HCT116 (cell line): Measurements from ENCODE around the gene BPTF. TPM values are rescaled to one million over a fixed set of nuclear protein-coding genes. Genes with fewer than 3 reads are reported as not detected.
A peak's percentile ranks its signal among the peaks of the same experiment; 100 is the strongest.

Experiments used
- ATAC-seq: fragments of 200-7000 bp; cut with Tn5 transposase; 2 replicates; pipeline ENCODE4 v1.9.1; 2020; ENCODE audit warnings: mild to moderate bottlenecking, moderate library complexity
- BruUV-seq: library from RNA; stranded (reverse); fragments of 400-500 nt; replicated peaks from 2 replicates; lab custom pipeline; 2021; lab: Mats Ljungman, UMichigan
- CTCF ChIA-PET: fragments of 300-600 bp; sonication (Branson Sonifier 250); formaldehyde crosslinking; loops from one replicate; lab custom pipeline; 2021; ENCODE audit warnings: antibody characterized with exemption; lab: Charles Lee
- POLR2A ChIA-PET: fragments of 300-600, 350-600 bp; sonication (Branson Sonifier 250); formaldehyde crosslinking; loops from one replicate; lab custom pipeline; 2021; ENCODE audit warnings: antibody characterized with exemption; lab: Charles Lee
- RAD21 ChIA-PET, 2 experiments: fragments of 300-600 bp; sonication (Branson Sonifier 250); formaldehyde crosslinking; loops; one replicate each; lab custom pipeline; 2023; ENCODE audit warnings: low total read pairs in 2 of 2; ENCODE audit not compliant: uncharacterized antibody in 2 of 2, unreplicated experiment in 2 of 2, low non-redundant PET in 1 of 2; lab: Charles Lee
- DNase-seq: peaks from one replicate; pipeline ENCODE4 v3.0.0-alpha.2; 2010; ENCODE audit warnings: low read depth, low spot score
- H2AFZ ChIP-seq: fragments of 200-600 bp; shearing (Covaris generic), sonication (generic); 2 replicates; pipeline ENCODE4 v1.6.1; 2017; ENCODE audit warnings: low read depth, mixed run types, mixed read lengths, antibody characterized with exemption, low read length; ENCODE audit not compliant: poor library complexity, severe bottlenecking
- H3K27ac ChIP-seq: 2 replicates; pipeline ENCODE4 v1.5.1; 2012; ENCODE audit warnings: low read depth, low read length
- H3K27me3 ChIP-seq: fragments of 200-600 bp; sonication (generic); 2 replicates; pipeline ENCODE4 v1.6.1; 2016; ENCODE audit warnings: mixed run types, low read length, mixed read lengths; ENCODE audit not compliant: insufficient read depth
- H3K36me3 ChIP-seq, 2 experiments: fragments of 200-500 bp in 1 of 2; fragments of 200-600 bp in 1 of 2; sonication (Bioruptor generic) in 1 of 2; sonication (generic) in 1 of 2; 2 replicates each; pipeline versions ENCODE4 v1.5.1 to v1.6.1; 2014 to 2016; ENCODE audit warnings: low read length in 2 of 2, inconsistent platforms in 1 of 2, mixed read lengths in 1 of 2, mixed run types in 1 of 2; ENCODE audit not compliant: insufficient read depth in 2 of 2, control insufficient read depth in 1 of 2
- H3K4me1 ChIP-seq, 2 experiments: fragments of 200-600 bp in 1 of 2; sonication (generic) in 1 of 2; 2 replicates each; pipeline versions ENCODE4 v1.5.1 to v1.6.1; 2012 to 2017; ENCODE audit warnings: low read length in 2 of 2, inconsistent platforms in 1 of 2, mild to moderate bottlenecking in 1 of 2, mixed read lengths in 1 of 2, mixed run types in 1 of 2, moderate library complexity in 1 of 2; ENCODE audit not compliant: insufficient read depth in 2 of 2, control insufficient read depth in 1 of 2
- H3K4me2 ChIP-seq: fragments of 200-600 bp; sonication (generic); 2 replicates; pipeline ENCODE4 v1.6.1; 2017; ENCODE audit warnings: mixed run types, low read length, mixed read lengths
- H3K4me3 ChIP-seq, 2 experiments: fragments of 200-600 bp in 1 of 2; sonication (generic) in 1 of 2; replicated peaks in 1 of 2; 2 replicates each; pipeline ENCODE4 v1.5.1; 2011 to 2016; ENCODE audit warnings: low read length in 2 of 2, control low read depth in 1 of 2, low read depth in 1 of 2, mild to moderate bottlenecking in 1 of 2, mixed read lengths in 1 of 2, mixed run types in 1 of 2
- H3K79me2 ChIP-seq: fragments of 200-600 bp; sonication (generic); 2 replicates; pipeline ENCODE4 v1.6.1; 2017; ENCODE audit warnings: mild to moderate bottlenecking, mixed run types, low read length, moderate library complexity, mixed read lengths; ENCODE audit not compliant: insufficient read depth
- H3K9ac ChIP-seq: fragments of 200-600 bp; sonication (generic); 2 replicates; pipeline ENCODE4 v1.6.1; 2016; ENCODE audit warnings: low read length, mixed read lengths
- H3K9me2 ChIP-seq: fragments of 200-600 bp; sonication (generic), shearing (Covaris generic); 2 replicates; pipeline ENCODE4 v1.6.1; 2017; ENCODE audit warnings: mixed run types, mild to moderate bottlenecking, moderate library complexity; ENCODE audit not compliant: insufficient read depth
- H3K9me3 ChIP-seq, 2 experiments: fragments of 200-500 bp in 1 of 2; fragments of 200-600 bp in 1 of 2; sonication (Bioruptor generic) in 1 of 2; sonication (generic) in 1 of 2; 2 replicates each; pipeline ENCODE4 v1.6.1; 2014 to 2017; ENCODE audit warnings: low read length in 2 of 2, mixed read lengths in 2 of 2, inconsistent platforms in 1 of 2, low read depth in 1 of 2, mild to moderate bottlenecking in 1 of 2, mixed run types in 1 of 2, moderate library complexity in 1 of 2; ENCODE audit not compliant: control insufficient read depth in 1 of 2, insufficient read depth in 1 of 2
- H4K20me1 ChIP-seq: fragments of 200-600 bp; sonication (generic), shearing (Covaris generic); 2 replicates; pipeline ENCODE4 v1.6.1; 2017; ENCODE audit warnings: mixed run types, mild to moderate bottlenecking, moderate library complexity; ENCODE audit not compliant: insufficient read depth
- ATF3 ChIP-seq: IDR thresholded peaks from 2 replicates; pipeline ENCODE4 v1.6.1; 2012
- CBX3 ChIP-seq: IDR thresholded peaks from 2 replicates; pipeline ENCODE4 v1.6.1; 2012; ENCODE audit warnings: low read depth
- CEBPB ChIP-seq: IDR thresholded peaks from 2 replicates; pipeline ENCODE4 v1.6.1; 2012; ENCODE audit warnings: low read depth
- CTCF ChIP-seq, 3 experiments: fragments of 200-600 bp in 1 of 3; sonication (generic) in 1 of 3; IDR thresholded peaks in 2 of 3; conservative IDR thresholded peaks in 1 of 3; 2 replicates each; pipeline ENCODE4 v1.5.1; 2012 to 2017; ENCODE audit warnings: low read depth in 2 of 3, low read length in 2 of 3, antibody characterized with exemption in 1 of 3, borderline replicate concordance in 1 of 3, control low read depth in 1 of 3, mild to moderate bottlenecking in 1 of 3, mixed read lengths in 1 of 3, mixed run types in 1 of 3, moderate library complexity in 1 of 3; ENCODE audit not compliant: insufficient read depth in 1 of 3
- EGR1 ChIP-seq: IDR thresholded peaks from 2 replicates; pipeline ENCODE4 v1.6.1; 2012; ENCODE audit warnings: low read depth
- ELF1 ChIP-seq: IDR thresholded peaks from 2 replicates; pipeline ENCODE4 v1.6.1; 2012; ENCODE audit warnings: low read depth, borderline replicate concordance
- EZH2 ChIP-seq: fragments of 200-600 bp; sonication (generic); IDR thresholded peaks from 2 replicates; pipeline ENCODE4 v1.6.1; 2017; ENCODE audit warnings: antibody characterized with exemption, mixed run types
- EZH2phosphoT487 ChIP-seq: fragments of 200-600 bp; IDR thresholded peaks from 2 replicates; pipeline ENCODE4 v1.6.1; 2018; ENCODE audit warnings: antibody characterized with exemption, borderline replicate concordance
- JUND ChIP-seq: IDR thresholded peaks from 2 replicates; pipeline ENCODE4 v1.6.1; 2012
- MAX ChIP-seq: IDR thresholded peaks from 2 replicates; pipeline ENCODE4 v1.6.1; 2012
- POLR2AphosphoS5 ChIP-seq: IDR thresholded peaks from 2 replicates; pipeline ENCODE4 v1.6.1; 2011; ENCODE audit warnings: mild to moderate bottlenecking, low read depth, low read length, moderate library complexity
- RAD21 ChIP-seq: IDR thresholded peaks from 2 replicates; pipeline ENCODE4 v1.6.1; 2012; ENCODE audit warnings: low read depth, mild to moderate bottlenecking
- REST ChIP-seq: IDR thresholded peaks from 2 replicates; pipeline ENCODE4 v1.6.1; 2012; ENCODE audit warnings: low read depth
- SIN3A ChIP-seq: IDR thresholded peaks from 2 replicates; pipeline ENCODE4 v1.6.1; 2012; ENCODE audit warnings: low read depth
- SP1 ChIP-seq: IDR thresholded peaks from 2 replicates; pipeline ENCODE4 v1.6.1; 2012; ENCODE audit warnings: low read depth
- TCF7L2 ChIP-seq: IDR thresholded peaks from 2 replicates; pipeline ENCODE4 v1.7.0; 2011; ENCODE audit warnings: borderline replicate concordance, inconsistent platforms; ENCODE audit not compliant: insufficient read depth, insufficient read length; ENCODE audit errors: extremely low read depth
- ZBTB33 ChIP-seq: IDR thresholded peaks from 2 replicates; pipeline ENCODE4 v1.6.1; 2011; ENCODE audit warnings: mild to moderate bottlenecking, low read length, moderate library complexity; ENCODE audit not compliant: insufficient replicate concordance; ENCODE audit errors: extremely low read depth
- ZFX ChIP-seq: fragments of 450-650 bp; IDR thresholded peaks from 2 replicates; pipeline ENCODE4 v1.6.1; 2017
- ZNF274 ChIP-seq: fragments of 200-500 bp; sonication (Bioruptor generic); IDR thresholded peaks from 2 replicates; pipeline ENCODE4 v1.6.1; 2014; ENCODE audit warnings: mild to moderate bottlenecking, low read depth, low read length, inconsistent platforms
- intact Hi-C: fragments of 100-400 bp; cut with micrococcal nuclease; formaldehyde crosslinking; loops from 2 replicates; pipeline ENCODE4 v1.10.0; 2022
- total RNA-seq: library from RNA; stranded (reverse); gene quantifications from one replicate; pipeline ENCODE4 v1.2.1, GENCODE V29; 2021; ENCODE audit not compliant: unreplicated experiment

Gene BPTF
- total RNA-seq, 1 experiment from 2014 or later: 114 TPM

GRCh38 chr17:67974598-67975066 is 149.3 kb downstream of the BPTF start:
- Histone ChIP-seq H3K27me3 (no peaks in the 10 kb centered on the region), H3K79me2 (no peaks in the 10 kb centered on the region), H3K4me2 (no peak overlapping the region), H3K4me1 (no peaks in the 10 kb centered on the region), H3K9me3 (no peaks in the 10 kb centered on the region), H2AFZ (no peak overlapping the region), H3K9me2 (no peaks in the 10 kb centered on the region), H3K4me3 (no peak overlapping the region), H4K20me1 (no peaks in the 10 kb centered on the region), H3K36me3 (peaks cover 6 to 14% of the 10 kb centered on the region in 2 experiments; a peak in 2 of 4 replicates), H3K27ac (no peak overlapping the region), H3K9ac (no peak overlapping the region)
- no peak for DNase-seq
- ATAC-seq: peak; percentile 44; the same call in 1 of the 2 replicates
- RAD21 ChIA-PET: no interaction called here
- POLR2A ChIA-PET: no interaction called here
- BruUV-seq: no TSS peak
- intact Hi-C loops: no loop called here
- CTCF ChIA-PET: interaction anchor here (1.2 kb wide), 1 partner anchor 32 kb away, joined by 3 read pairs; no protein-coding TSS in a partner anchor
- TF ChIP-seq TCF7L2: no peak
- TF ChIP-seq MAX: no peak
- TF ChIP-seq EZH2: no peak
- no peak for TF ChIP-seq RAD21
- no peak for TF ChIP-seq SP1
- TF ChIP-seq ATF3: no peak
- TF ChIP-seq CEBPB: no peak
- no peak for TF ChIP-seq REST
- TF ChIP-seq EGR1: no peak
- TF ChIP-seq CTCF (IDR thresholded peaks at IDR 0.05 in 2 of 3, conservative IDR thresholded peaks at IDR 0.05 in 1 of 3; ENCODE audit: borderline replicate concordance in 1 of 3, insufficient read depth in 1 of 3, low read depth in 2 of 3, low read length in 2 of 3): no peak
- TF ChIP-seq ZNF274: no peak
- TF ChIP-seq ZBTB33: no peak
- no peak for TF ChIP-seq SIN3A
- no peak for TF ChIP-seq ZFX
- no peak for TF ChIP-seq POLR2AphosphoS5
- no peak for TF ChIP-seq ELF1
- TF ChIP-seq JUND: no peak
- no peak for TF ChIP-seq CBX3
- TF ChIP-seq EZH2phosphoT487: no peak
